HG02840 (cell line): ENCODE data around the gene ADAM17.
"Not testable (repeated sequence)": the region's sequence is repeated elsewhere in the genome, so short reads cannot be mapped to it uniquely, and the experiment has no call there.

Source experiments
- ATAC-seq: cut with Tn5 transposase; IDR thresholded peaks from one replicate; pipeline ENCODE4 v1.9.1; 2021; ENCODE audit warnings: mild to moderate bottlenecking, moderate library complexity, moderate number of reproducible peaks; ENCODE audit not compliant: unreplicated experiment, low FRiP score

ADAM17 gene

GRCh38 chr2:9527995-9528787 lies 27.4 kb downstream of the ADAM17 start:
- no peak for ATAC-seq

DNA sequence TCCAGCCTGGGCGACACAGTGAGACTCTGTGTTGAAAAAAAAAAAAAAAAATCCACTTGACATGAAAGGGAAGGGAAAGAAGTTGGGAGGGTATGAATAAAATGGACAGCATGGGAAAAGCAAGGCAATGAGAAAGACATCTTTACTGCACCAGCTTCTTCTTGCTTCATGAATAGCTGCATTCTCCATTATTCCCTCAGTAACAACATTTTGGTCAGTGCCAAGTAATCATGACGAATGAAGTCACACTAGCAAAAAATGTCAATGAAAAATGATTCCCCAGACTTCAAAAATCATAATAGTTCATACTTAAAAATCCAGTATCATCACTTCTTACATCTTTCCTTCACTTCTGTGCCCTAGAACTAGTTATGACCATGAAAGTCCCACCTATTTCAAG lies 30.4 kb downstream of the ADAM17 start:
- no peak for ATAC-seq

GRCh38 chr2:9524291-9524690 lies 31.3 kb downstream of the ADAM17 start:
- ATAC-seq, result no peak

DNA sequence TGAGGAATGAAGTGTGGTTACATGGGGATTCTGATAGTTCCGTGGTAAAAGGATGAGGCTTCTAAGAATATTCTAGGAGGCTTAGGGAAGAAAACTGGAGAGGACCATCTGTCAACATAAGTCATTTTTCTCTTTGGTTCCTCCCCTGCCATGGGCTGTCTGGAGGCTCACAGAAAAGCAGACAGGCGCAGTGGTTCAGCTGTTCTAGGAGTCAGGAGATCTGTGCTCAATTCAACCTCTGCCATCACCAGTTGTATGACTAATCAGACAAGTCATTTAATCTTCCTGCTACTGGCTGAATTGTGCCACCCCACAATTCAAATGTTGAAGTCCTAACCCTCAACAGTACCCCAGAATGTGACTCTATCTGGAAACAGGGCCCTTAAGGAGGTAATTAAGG lies 36.4 kb downstream of the ADAM17 start:
- no peak for ATAC-seq

GRCh38 chr2:9518780-9519179 lies 36.9 kb downstream of the ADAM17 start:
- ATAC-seq, result no peak

GRCh38 chr2:9518163-9518562 lies 37.5 kb downstream of the ADAM17 start:
- no peak for ATAC-seq

DNA sequence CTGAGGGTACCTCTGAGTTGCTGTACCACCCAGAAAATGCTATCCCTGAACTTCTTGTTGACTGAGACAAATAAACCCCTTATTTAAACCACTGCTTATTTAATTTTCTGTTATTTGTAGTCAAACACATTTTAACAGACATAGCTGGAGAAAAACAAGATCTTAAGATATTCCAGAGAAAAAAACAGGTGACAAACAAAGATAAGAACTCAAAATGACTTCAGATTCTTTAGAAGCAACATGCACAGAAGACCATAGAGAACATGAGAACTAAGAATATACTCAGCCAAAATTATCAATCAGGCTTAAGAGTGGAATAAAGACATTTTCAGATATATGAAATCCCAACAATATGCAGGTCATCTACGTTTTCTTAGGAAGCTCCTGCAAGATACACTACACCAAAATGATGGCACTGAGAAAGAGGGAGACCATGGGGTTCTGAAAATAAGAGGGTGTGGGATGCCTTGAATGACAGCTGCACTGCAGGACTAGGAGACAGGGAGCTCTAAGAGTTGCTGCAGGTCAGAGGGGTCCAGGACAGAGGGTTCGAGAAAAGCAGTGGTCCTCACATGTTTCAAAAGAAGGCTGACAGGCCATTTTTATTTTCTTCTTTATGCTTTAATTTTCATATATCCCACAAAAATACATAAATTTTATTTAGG lies 38.4 kb downstream of the ADAM17 start:
- ATAC-seq, result no peak

- ATAC-seq, result not testable (repeated sequence)
Observed at GRCh38 chr2:9513946-9514345, 41.7 kb downstream of the ADAM17 start.

DNA sequence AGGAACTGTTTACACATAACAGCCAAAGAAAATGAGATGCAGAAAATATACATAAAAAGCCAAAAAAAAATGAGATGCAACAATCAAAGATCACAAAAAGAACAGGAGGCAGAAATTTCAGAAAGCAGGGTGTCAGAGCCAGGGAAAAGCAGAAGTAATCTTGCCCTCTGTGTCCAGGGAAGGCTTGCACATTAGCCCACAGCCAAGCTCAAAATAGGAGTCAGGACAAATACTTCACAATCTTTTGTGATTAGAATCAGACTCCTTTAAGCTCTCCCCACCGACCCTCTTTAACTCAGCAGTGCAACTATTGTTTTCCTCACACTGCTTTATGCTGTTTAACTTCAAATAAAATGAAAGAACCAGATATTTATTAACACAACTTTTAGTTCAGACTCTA lies 46.7 kb downstream of the ADAM17 start:
- no peak for ATAC-seq

- no peak for ATAC-seq
Observed at GRCh38 chr2:9498210-9498609, 57.4 kb downstream of the ADAM17 start.

DNA sequence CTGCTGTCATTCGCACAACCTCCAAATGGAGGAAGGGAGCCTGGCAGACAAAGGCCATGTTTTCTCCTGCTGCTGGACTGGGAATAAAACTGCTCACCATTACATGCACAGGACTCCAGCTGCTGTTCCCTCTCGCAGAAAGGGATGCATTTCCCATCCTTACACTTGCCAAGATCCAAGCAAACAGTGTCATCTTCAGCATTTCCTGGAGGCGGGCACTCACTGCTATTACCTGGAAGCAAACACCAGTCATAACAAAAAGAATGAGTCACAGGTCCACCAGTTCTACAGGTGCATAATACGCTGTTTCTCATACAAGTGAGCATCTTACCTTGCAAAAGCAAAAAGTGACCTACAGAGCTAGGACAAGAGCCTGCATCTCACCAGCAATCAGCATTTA lies 58.6 kb downstream of the ADAM17 start:
- no peak for ATAC-seq

DNA sequence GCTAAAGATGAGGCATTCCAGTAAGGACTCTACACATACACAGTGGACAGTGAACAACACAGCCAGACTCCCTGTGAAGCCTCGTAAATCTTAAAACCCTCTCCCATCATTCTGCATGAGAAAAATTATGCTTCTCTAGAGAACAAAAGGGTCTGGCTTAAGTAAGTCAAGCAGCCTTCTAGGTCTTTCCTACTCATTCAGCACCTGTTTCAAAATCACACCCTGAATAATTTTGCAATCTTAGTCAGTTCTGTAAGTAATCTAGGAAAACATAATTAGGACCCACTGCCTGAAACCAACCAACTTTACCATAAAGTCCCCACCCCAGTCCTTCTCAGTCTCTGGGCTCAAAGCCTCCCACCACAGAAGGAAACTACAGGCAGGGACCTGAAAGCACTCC lies 61.5 kb downstream of the ADAM17 start:
- no peak for ATAC-seq

GRCh38 chr2:9493478-9493877 lies 62.2 kb downstream of the ADAM17 start:
- ATAC-seq, result no peak

GRCh38 chr2:9492927-9493326 lies 62.7 kb downstream of the ADAM17 start:
- no peak for ATAC-seq

DNA sequence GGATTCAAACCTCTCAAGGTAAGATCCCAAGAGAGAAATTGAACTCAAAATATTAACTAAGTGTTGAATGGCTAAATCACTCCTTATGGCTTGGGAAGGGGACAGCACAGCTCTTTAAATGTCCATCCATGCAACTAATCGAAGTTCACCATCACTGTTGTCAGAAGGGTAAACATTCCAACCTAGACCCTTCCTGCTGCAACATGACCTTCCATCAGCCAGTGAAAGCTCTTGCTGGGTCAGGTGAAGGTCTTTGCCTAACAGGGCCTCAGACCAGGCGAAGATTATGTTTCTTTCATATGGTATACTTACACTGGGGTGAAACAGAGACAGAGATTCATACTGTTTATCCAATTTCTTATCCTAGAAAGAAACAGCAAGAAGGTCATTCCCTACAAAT lies 64.8 kb downstream of the ADAM17 start:
- no peak for ATAC-seq

DNA sequence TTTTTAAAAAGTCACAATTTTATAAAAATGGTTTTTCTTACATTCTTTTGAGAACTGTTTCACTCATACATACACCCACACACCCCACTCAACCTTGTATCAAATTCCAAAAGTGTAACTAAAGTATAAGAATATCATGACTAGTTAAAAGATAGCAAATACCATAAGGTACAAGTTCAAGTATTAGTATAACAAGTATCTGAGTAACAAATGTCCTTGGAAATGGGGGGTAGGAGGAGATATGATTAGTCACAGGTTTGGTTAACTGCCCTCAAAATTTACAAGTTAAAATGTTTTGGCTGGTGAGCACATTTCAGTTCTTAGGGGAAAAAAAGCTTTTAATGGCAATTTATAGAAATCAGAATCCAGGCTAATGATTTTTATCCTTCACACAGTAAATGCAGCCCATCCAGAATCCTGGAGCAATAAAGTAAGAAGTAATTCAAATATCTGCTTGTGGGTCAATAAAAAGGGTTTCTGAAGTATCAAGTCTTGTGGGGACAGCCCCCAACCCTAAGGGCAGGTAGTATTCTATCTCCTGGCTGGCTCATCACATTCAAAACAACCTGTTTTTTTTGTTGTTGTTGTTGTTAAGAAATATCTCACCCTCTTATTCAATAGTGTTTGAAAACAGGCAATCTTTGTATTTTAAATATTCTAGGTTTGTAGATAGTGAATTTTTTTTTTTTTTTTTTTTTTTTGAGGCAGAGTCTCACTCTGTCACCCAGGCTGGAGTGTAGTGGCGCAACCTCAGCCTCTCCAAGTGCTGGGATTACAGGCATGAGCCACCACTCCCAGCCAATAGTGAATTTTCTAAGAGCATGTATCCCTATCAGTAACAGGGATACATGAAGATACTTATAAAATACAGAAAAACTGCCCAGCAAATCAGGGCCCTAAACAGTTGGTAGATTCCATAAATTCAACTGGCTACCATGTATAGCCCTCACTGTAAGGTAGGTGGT lies 66.8 kb downstream of the ADAM17 start:
- no peak for ATAC-seq

- ATAC-seq, result no peak
Observed at GRCh38 chr2:9484533-9484932, 71.1 kb downstream of the ADAM17 start.

GRCh38 chr2:9483107-9483506 lies 72.5 kb downstream of the ADAM17 start:
- ATAC-seq, result no peak

DNA sequence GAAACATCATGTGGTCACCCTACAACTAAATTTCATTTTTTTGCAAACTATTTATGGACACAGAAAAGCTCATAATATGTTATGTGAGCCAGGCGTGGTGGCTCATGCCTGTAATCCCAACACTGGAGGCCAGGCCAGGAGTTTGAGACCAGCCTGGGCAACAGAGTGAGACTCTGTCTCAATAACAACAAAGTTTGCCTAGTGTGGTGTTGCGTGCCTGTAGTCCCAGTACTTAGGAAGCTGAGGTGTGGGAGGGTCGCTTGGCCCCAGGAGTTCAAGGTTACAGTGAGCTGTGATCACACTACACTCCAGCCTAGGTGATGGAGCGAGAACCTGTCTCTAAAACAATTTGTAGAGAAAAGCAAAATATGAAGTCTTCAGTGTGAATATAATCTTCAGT lies 75.5 kb downstream of the ADAM17 start:
- no peak for ATAC-seq

DNA sequence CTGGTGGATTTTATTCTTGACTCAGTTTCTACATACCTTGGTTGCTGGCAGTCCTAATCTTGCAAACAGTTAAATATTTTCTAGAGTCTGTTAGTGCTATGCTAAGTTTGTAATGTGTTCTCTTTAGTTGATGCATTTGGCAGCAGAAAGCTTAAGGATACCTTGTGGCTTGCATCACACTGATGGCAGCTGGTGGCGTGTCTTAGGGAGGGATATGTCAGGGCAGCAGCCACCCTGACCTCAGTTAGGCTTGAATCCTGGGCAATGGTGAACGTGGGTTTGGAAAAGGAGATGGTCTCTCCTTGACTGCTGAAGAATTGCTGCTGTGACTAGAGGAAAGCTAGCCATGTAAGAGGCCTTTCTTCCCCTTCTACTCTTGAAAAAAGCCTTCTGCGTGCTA lies 77.1 kb downstream of the ADAM17 start:
- ATAC-seq, result no peak

- no peak for ATAC-seq
Observed at GRCh38 chr2:9477914-9478313, 77.7 kb downstream of the ADAM17 start.
